ENCODE data around the gene PCOLCE2.

The PCOLCE2 gene

DNA sequence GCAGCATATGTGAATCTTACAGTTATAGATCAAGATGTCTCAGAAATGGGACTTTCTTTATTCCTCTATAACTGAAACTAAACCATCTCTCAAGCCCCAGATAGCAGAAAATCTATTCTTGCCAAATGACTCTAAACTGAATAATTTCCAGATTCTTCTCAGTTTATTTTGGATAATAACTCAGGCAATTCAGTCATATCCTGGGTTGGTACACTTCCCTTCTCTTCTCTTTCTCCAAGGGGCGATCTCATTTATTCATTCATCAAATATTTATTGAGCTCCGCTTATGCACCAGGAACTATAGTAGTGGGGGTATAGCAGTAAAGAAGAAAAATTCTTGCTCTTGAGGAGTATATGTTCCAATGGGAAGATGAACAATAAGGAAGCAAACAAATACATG lies 13.5 kb upstream of the PCOLCE2 start (continued):
- TF ChIP-seq, protein P1, sequence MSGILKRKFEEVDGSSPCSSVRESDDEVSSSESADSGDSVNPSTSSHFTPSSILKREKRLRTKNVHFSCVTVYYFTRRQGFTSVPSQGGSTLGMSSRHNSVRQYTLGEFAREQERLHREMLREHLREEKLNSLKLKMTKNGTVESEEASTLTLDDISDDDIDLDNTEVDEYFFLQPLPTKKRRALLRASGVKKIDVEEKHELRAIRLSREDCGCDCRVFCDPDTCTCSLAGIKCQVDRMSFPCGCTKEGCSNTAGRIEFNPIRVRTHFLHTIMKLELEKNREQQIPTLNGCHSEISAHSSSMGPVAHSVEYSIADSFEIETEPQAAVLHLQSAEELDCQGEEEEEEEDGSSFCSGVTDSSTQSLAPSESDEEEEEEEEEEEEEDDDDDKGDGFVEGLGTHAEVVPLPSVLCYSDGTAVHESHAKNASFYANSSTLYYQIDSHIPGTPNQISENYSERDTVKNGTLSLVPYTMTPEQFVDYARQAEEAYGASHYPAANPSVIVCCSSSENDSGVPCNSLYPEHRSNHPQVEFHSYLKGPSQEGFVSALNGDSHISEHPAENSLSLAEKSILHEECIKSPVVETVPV (CRISPR knock-in tag; IDR thresholded peaks at IDR 0.05): no peak
- TF ChIP-seq PPARA (CRISPR knock-in tag; IDR thresholded peaks at IDR 0.05; ENCODE audit: borderline replicate concordance) (no peak), BACH2 (CRISPR knock-in tag; IDR thresholded peaks at IDR 0.05; ENCODE audit: borderline replicate concordance) (no peak), TCF4 (CRISPR knock-in tag; IDR thresholded peaks at IDR 0.05; ENCODE audit: borderline replicate concordance) (no peak), GLIS3 (CRISPR knock-in tag; IDR thresholded peaks at IDR 0.05) (no peak)

DNA sequence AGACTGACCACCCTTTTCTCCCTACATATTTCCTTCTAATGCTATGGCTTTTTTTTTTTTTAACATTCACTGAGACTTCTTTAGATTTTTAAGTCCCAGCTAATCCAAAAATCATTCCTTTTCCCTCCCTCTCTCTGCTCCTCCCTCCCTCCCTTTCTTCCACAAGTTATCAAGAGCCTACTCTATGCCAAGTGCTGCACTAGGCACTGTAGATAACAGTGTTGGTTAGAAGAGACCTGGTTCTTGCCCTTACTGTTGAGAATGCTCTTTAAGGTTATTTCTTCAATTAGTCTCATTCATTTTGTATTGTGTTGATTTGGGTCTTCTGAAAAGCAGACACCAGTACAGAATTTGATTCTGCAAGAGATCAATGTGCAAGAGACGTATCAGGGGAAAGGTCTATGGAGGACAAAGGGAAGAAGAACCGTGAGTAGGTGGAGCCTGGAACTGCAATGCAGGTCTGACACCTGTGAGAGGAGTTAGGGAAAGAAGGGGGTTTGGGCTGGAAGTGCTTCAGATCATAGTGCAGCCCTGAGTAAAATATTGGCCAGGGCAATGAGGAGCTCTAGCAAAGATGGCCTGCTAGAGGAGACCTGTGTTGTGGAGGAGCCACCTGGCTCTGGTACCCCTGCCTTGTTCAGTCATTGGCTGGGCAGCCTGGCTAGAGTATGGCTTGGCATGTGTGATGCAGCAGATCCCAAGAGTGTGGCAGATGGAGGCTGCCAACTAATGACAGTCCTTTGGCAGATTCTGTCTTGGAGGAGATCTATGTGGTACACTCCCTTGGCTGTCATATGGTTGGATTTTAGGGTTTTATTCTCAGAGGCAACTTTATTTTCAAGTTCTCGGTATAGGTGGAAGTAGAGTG lies 9.7 kb upstream of the PCOLCE2 start:
- ATAC-seq: no peak
- TF ChIP-seq GLIS3 (CRISPR knock-in tag; IDR thresholded peaks at IDR 0.05) (no peak), CSDC2 (CRISPR knock-in tag; IDR thresholded peaks at IDR 0.05) (no peak), ZC3H10 (CRISPR knock-in tag; IDR thresholded peaks at IDR 0.05) (no peak)

DNA sequence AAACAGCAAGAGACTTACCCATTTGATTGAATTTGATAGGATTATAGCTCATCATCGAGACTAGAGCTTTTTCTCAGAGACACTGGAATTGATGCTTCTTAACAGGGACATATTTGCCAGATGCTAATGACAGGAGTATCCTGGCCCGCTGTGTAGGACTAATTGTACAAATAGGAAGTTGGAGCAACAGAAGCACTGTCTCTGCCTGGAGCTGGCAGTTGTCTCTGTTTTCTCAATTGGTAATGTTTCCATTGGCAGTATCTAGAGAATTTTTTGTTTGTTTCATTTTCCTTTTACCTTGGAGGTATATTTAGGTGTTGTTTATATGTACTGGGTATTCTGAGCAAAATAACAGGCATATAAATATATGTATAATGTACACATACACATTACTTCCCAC lies 8.9 kb upstream of the PCOLCE2 start:
- TF ChIP-seq, protein P2, sequence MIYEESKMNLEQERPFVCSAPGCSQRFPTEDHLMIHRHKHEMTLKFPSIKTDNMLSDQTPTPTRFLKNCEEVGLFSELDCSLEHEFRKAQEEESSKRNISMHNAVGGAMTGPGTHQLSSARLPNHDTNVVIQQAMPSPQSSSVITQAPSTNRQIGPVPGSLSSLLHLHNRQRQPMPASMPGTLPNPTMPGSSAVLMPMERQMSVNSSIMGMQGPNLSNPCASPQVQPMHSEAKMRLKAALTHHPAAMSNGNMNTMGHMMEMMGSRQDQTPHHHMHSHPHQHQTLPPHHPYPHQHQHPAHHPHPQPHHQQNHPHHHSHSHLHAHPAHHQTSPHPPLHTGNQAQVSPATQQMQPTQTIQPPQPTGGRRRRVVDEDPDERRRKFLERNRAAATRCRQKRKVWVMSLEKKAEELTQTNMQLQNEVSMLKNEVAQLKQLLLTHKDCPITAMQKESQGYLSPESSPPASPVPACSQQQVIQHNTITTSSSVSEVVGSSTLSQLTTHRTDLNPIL (CRISPR knock-in tag; IDR thresholded peaks at IDR 0.05; ENCODE audit: low read depth): no peak
- TF ChIP-seq OSR1 (CRISPR knock-in tag; IDR thresholded peaks at IDR 0.05) (no peak), ZNF8 (CRISPR knock-in tag; IDR thresholded peaks at IDR 0.05) (no peak), BACH2 (CRISPR knock-in tag; IDR thresholded peaks at IDR 0.05; ENCODE audit: borderline replicate concordance) (no peak), RARB (CRISPR knock-in tag; IDR thresholded peaks at IDR 0.05) (no peak), CSDC2 (CRISPR knock-in tag; IDR thresholded peaks at IDR 0.05) (no peak), ZNF565 (CRISPR knock-in tag; conservative IDR thresholded peaks at IDR 0.05; ENCODE audit: low read depth) (no peak), GLIS3 (CRISPR knock-in tag; IDR thresholded peaks at IDR 0.05) (no peak)
- TF ChIP-seq, protein P3, sequence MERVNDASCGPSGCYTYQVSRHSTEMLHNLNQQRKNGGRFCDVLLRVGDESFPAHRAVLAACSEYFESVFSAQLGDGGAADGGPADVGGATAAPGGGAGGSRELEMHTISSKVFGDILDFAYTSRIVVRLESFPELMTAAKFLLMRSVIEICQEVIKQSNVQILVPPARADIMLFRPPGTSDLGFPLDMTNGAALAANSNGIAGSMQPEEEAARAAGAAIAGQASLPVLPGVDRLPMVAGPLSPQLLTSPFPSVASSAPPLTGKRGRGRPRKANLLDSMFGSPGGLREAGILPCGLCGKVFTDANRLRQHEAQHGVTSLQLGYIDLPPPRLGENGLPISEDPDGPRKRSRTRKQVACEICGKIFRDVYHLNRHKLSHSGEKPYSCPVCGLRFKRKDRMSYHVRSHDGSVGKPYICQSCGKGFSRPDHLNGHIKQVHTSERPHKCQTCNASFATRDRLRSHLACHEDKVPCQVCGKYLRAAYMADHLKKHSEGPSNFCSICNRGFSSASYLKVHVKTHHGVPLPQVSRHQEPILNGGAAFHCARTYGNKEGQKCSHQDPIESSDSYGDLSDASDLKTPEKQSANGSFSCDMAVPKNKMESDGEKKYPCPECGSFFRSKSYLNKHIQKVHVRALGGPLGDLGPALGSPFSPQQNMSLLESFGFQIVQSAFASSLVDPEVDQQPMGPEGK (CRISPR knock-in tag; IDR thresholded peaks at IDR 0.05; ENCODE audit: borderline replicate concordance): no peak
- TF ChIP-seq, protein P4, sequence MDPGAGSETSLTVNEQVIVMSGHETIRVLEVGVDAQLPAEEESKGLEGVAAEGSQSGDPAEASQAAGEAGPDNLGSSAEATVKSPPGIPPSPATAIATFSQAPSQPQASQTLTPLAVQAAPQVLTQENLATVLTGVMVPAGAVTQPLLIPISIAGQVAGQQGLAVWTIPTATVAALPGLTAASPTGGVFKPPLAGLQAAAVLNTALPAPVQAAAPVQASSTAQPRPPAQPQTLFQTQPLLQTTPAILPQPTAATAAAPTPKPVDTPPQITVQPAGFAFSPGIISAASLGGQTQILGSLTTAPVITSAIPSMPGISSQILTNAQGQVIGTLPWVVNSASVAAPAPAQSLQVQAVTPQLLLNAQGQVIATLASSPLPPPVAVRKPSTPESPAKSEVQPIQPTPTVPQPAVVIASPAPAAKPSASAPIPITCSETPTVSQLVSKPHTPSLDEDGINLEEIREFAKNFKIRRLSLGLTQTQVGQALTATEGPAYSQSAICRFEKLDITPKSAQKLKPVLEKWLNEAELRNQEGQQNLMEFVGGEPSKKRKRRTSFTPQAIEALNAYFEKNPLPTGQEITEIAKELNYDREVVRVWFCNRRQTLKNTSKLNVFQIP (CRISPR knock-in tag; IDR thresholded peaks at IDR 0.05; ENCODE audit: borderline replicate concordance, low read depth): no peak
- TF ChIP-seq, protein P1 (CRISPR knock-in tag; IDR thresholded peaks at IDR 0.05): no peak
- no peak for ATAC-seq

DNA sequence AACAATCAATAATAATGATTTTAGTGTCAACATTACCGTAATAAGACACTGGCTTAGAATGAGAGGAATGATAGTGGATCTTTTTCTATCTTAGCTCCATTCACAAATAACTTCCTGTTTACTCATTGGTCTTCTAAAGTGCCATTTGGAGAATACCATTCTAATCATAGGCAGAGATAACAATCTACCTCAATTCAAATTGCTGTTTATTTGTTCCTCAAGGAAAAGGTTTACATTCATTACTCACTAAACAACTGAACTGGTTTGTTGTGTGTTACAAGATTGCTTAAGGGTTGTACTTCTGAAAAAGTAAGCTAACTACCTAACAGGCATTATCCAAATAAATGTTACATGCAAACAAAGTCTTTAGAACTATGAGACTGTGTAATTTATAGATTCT lies 8.1 kb upstream of the PCOLCE2 start:
- no peak for ATAC-seq

More for the DNA sequence above, 8.1 kb upstream of the PCOLCE2 start:
- TF ChIP-seq, protein P2 (CRISPR knock-in tag; IDR thresholded peaks at IDR 0.05; ENCODE audit: low read depth): no peak
- no peak for TF ChIP-seq ZNF70 (CRISPR knock-in tag; IDR thresholded peaks at IDR 0.05)

Measured in SK-N-SH treated with all-trans-retinoic acid at 6 μM for 48 hours (cell line).